Measurements from ENCODE around the gene THEM5. TPM values are rescaled to one million over a fixed set of nuclear protein-coding genes. Genes with fewer than 3 reads are reported as not detected.

THEM5 gene
- total and polyA plus RNA-seq, 10 of the 15 experiments (the other 5 are each of a cell fraction or from before 2014, with no cell fraction given): 0.16 TPM; not detected in 9

DNA sequence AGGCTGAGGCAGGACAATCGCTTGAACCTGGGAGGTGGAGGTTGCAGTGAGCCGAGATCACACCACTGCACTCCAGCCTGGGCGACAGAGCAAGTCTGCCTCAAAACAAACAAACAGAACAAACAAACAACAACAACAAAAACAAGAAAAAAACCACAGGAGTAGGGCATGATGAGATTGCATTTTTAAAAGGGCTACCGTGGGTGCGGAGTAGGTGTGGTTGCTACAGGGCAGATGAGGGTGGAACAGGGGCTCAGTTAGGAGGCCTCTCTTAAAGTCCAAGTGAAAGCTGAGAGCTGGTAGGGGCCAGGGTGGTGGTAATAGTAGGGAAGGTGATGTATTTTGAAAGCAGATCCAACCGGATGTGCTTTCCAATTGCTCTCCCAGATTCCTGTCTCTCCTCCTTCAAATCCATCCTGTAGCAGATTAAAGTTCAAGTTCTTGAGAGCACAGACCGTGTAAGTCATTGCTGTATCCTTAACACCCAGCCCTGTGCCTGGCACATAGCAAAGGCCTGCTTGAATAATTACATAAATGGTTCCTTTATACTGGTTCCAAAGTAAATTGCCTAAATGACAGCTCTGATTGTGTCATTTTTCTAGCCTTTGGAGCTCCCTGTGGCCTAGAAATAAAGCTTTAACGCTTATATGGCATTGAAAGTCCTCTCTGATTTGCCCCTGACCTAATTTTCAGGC lies 44.1 kb downstream of the THEM5 start:
- intact Hi-C loops (cut with micrococcal nuclease; ENCODE audit: unreplicated experiment) (no loop called here), in situ Hi-C loops (cut with MboI) (no loop called here)
- Histone ChIP-seq H3K79me2 (ENCODE audit: control insufficient read depth, insufficient read depth, low read length) (no peaks in the 10 kb centered on the region), H3K9ac (ENCODE audit: control insufficient read depth, insufficient read depth, low read length) (no peak overlapping the region), H3K4me2 (ENCODE audit: control insufficient read depth, insufficient read depth) (no peak overlapping the region), H3K4me3 (no peak overlapping the region), H2AFZ (ENCODE audit: control insufficient read depth, low read depth, low read length) (no peak overlapping the region), H3K4me1 (ENCODE audit: control insufficient read depth, insufficient read depth, low read length) (peaks cover 2% of the 10 kb centered on the region; the same call in 1 of the 2 replicates), H4K20me1 (ENCODE audit: control insufficient read depth, insufficient read depth) (no peaks in the 10 kb centered on the region), H3K27me3 (replicated peaks in 1 of 2; ENCODE audit: control insufficient read depth in 2 of 2, insufficient read depth in 2 of 2, low read length in 1 of 2) (peaks cover 0 to 3% of the 10 kb centered on the region in 2 experiments; a peak in 2 of 4 replicates), H3K9me3 (replicated peaks; ENCODE audit: control insufficient read depth, insufficient read depth, low read length) (no peaks in the 10 kb centered on the region), H3K27ac (ENCODE audit: control insufficient read depth, insufficient read depth) (no peak overlapping the region), H3K36me3 (ENCODE audit: control insufficient read depth in 2 of 2, insufficient read depth in 2 of 2, low read length in 1 of 2) (no peaks in the 10 kb centered on the region)
- no peak for DNase-seq (ENCODE audit: low read depth, low spot score)
- no peak for ATAC-seq
- POLR2A ChIA-PET: no interaction called here
- SMC1A ChIA-PET (ENCODE audit: uncharacterized antibody, unreplicated experiment): no interaction called here
- no TSS peak for BruUV-seq (replicated peaks)
- RAD21 ChIA-PET (ENCODE audit: unreplicated experiment): no interaction called here
- 31% methylated on average over 8 of the region's 8 CpGs for WGBS (ENCODE audit: insufficient coverage, insufficient replicate concordance, low lambda C conversion rate, missing lambda C conversion rate)
- no peak for FAIRE-seq
- CTCF ChIA-PET: interaction anchor here (1.2 kb wide), 1 partner anchor 29 kb away, joined by 3 read pairs; no protein-coding TSS in a partner anchor
- TF ChIP-seq, protein P1, sequence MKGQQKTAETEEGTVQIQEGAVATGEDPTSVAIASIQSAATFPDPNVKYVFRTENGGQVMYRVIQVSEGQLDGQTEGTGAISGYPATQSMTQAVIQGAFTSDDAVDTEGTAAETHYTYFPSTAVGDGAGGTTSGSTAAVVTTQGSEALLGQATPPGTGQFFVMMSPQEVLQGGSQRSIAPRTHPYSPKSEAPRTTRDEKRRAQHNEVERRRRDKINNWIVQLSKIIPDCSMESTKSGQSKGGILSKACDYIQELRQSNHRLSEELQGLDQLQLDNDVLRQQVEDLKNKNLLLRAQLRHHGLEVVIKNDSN (IDR thresholded peaks at IDR 0.05; ENCODE audit: borderline replicate concordance, extremely low read length, insufficient read depth, low read depth, low read length): no peak
- TF ChIP-seq HDAC6 (IDR thresholded peaks at IDR 0.05; ENCODE audit: unreplicated experiment) (no peak), FOXM1 (IDR thresholded peaks at IDR 0.05; ENCODE audit: low read depth, low read length) (no peak), MYC (IDR thresholded peaks at IDR 0.05; ENCODE audit: insufficient read depth, insufficient read length, insufficient replicate concordance, low read length, severe bottlenecking) (no peak), JUND (IDR thresholded peaks at IDR 0.05; ENCODE audit: low read depth, low read length) (no peak), RAD51 (IDR thresholded peaks at IDR 0.05) (no peak), NFYA (IDR thresholded peaks at IDR 0.05; ENCODE audit: borderline replicate concordance, low read depth, low read length) (no peak), SREBF2 (IDR thresholded peaks at IDR 0.05; ENCODE audit: low read length) (no peak), ZNF24 (IDR thresholded peaks at IDR 0.05) (no peak), EZH2 (IDR thresholded peaks at IDR 0.05; ENCODE audit: borderline replicate concordance, control insufficient read depth, low read depth, low read length) (no peak), CBFB (IDR thresholded peaks at IDR 0.05; ENCODE audit: low read depth) (no peak)
- TF ChIP-seq, protein P2, sequence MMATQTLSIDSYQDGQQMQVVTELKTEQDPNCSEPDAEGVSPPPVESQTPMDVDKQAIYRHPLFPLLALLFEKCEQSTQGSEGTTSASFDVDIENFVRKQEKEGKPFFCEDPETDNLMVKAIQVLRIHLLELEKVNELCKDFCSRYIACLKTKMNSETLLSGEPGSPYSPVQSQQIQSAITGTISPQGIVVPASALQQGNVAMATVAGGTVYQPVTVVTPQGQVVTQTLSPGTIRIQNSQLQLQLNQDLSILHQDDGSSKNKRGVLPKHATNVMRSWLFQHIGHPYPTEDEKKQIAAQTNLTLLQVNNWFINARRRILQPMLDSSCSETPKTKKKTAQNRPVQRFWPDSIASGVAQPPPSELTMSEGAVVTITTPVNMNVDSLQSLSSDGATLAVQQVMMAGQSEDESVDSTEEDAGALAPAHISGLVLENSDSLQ (IDR thresholded peaks at IDR 0.05): no peak
- TF ChIP-seq, protein P3, sequence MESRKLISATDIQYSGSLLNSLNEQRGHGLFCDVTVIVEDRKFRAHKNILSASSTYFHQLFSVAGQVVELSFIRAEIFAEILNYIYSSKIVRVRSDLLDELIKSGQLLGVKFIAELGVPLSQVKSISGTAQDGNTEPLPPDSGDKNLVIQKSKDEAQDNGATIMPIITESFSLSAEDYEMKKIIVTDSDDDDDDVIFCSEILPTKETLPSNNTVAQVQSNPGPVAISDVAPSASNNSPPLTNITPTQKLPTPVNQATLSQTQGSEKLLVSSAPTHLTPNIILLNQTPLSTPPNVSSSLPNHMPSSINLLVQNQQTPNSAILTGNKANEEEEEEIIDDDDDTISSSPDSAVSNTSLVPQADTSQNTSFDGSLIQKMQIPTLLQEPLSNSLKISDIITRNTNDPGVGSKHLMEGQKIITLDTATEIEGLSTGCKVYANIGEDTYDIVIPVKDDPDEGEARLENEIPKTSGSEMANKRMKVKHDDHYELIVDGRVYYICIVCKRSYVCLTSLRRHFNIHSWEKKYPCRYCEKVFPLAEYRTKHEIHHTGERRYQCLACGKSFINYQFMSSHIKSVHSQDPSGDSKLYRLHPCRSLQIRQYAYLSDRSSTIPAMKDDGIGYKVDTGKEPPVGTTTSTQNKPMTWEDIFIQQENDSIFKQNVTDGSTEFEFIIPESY (IDR thresholded peaks at IDR 0.05): no peak
- TF ChIP-seq, protein P4, sequence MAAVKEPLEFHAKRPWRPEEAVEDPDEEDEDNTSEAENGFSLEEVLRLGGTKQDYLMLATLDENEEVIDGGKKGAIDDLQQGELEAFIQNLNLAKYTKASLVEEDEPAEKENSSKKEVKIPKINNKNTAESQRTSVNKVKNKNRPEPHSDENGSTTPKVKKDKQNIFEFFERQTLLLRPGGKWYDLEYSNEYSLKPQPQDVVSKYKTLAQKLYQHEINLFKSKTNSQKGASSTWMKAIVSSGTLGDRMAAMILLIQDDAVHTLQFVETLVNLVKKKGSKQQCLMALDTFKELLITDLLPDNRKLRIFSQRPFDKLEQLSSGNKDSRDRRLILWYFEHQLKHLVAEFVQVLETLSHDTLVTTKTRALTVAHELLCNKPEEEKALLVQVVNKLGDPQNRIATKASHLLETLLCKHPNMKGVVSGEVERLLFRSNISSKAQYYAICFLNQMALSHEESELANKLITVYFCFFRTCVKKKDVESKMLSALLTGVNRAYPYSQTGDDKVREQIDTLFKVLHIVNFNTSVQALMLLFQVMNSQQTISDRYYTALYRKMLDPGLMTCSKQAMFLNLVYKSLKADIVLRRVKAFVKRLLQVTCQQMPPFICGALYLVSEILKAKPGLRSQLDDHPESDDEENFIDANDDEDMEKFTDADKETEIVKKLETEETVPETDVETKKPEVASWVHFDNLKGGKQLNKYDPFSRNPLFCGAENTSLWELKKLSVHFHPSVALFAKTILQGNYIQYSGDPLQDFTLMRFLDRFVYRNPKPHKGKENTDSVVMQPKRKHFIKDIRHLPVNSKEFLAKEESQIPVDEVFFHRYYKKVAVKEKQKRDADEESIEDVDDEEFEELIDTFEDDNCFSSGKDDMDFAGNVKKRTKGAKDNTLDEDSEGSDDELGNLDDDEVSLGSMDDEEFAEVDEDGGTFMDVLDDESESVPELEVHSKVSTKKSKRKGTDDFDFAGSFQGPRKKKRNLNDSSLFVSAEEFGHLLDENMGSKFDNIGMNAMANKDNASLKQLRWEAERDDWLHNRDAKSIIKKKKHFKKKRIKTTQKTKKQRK (IDR thresholded peaks at IDR 0.05; ENCODE audit: low read depth, low read length): no peak
- TF ChIP-seq, protein P5, sequence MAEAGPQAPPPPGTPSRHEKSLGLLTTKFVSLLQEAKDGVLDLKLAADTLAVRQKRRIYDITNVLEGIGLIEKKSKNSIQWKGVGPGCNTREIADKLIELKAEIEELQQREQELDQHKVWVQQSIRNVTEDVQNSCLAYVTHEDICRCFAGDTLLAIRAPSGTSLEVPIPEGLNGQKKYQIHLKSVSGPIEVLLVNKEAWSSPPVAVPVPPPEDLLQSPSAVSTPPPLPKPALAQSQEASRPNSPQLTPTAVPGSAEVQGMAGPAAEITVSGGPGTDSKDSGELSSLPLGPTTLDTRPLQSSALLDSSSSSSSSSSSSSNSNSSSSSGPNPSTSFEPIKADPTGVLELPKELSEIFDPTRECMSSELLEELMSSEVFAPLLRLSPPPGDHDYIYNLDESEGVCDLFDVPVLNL (IDR thresholded peaks at IDR 0.05; ENCODE audit: low read depth, low read length): no peak

Data from GM12878 (cell line).